Neural progenitor cell (in vitro differentiated cells): ENCODE measurements around the gene ARFRP1. TPM values are rescaled to one million over a fixed set of nuclear protein-coding genes. Genes with fewer than 3 reads are reported as not detected.

Experiments
- DNase-seq: peaks from one replicate; pipeline ENCODE4 v3.0.0-alpha.2; 2016; ENCODE audit warnings: low spot score
- H2AFZ ChIP-seq: fragments of 200-600 bp; sonication (generic); replicated peaks from 2 replicates; pipeline ENCODE4 v1.6.1; 2016; ENCODE audit warnings: antibody characterized with exemption
- H3F3A ChIP-seq: fragments of 200-600 bp; sonication (generic); 2 replicates; pipeline ENCODE4 v1.6.1; 2016; ENCODE audit warnings: antibody characterized with exemption, low read depth
- H3K27ac ChIP-seq: fragments of 200-600 bp; sonication (generic); 2 replicates; pipeline ENCODE4 v1.5.1; 2016; ENCODE audit warnings: mild to moderate bottlenecking
- H3K27me3 ChIP-seq: fragments of 200-600 bp; sonication (generic); 2 replicates; pipeline ENCODE4 v1.6.1; 2016; ENCODE audit warnings: mild to moderate bottlenecking, moderate library complexity
- H3K36me3 ChIP-seq: fragments of 200-600 bp; sonication (generic); 2 replicates; pipeline ENCODE4 v1.5.1; 2016
- H3K4me1 ChIP-seq: fragments of 200-600 bp; sonication (generic); 2 replicates; pipeline ENCODE4 v1.6.1; 2016; ENCODE audit warnings: mixed run types
- H3K4me2 ChIP-seq: fragments of 200-600 bp; sonication (generic); 2 replicates; pipeline ENCODE4 v1.6.1; 2016
- H3K4me3 ChIP-seq: fragments of 200-600 bp; sonication (generic); 2 replicates; pipeline ENCODE4 v1.5.1; 2016
- H3K79me2 ChIP-seq: fragments of 200-600 bp; sonication (generic); 2 replicates; pipeline ENCODE4 v1.6.1; 2016; ENCODE audit warnings: low read depth
- H3K9ac ChIP-seq: fragments of 200-600 bp; sonication (generic); 2 replicates; pipeline ENCODE4 v1.6.1; 2016
- H3K9me3 ChIP-seq: fragments of 200-600 bp; sonication (generic); 2 replicates; pipeline ENCODE4 v1.5.1; 2016; ENCODE audit warnings: low read depth
- H4K20me1 ChIP-seq: fragments of 200-600 bp; sonication (generic); 2 replicates; pipeline ENCODE4 v1.6.1; 2016; ENCODE audit warnings: low read depth
- H3K27ac Mint-ChIP-seq: 3 replicates; pipeline ENCODE4 v1.8.0; 2021; ENCODE audit warnings: mixed read lengths
- H3K27me3 Mint-ChIP-seq: 2 replicates; pipeline ENCODE4 v1.8.0; 2022; ENCODE audit warnings: low read depth, mild to moderate bottlenecking, inconsistent platforms, moderate library complexity, mixed read lengths; ENCODE audit not compliant: insufficient read depth
- H3K36me3 Mint-ChIP-seq: 3 replicates; pipeline ENCODE4 v1.8.0; 2021; ENCODE audit warnings: mixed read lengths
- H3K4me1 Mint-ChIP-seq: 3 replicates; pipeline ENCODE4 v1.8.0; 2021; ENCODE audit warnings: mixed read lengths
- H3K4me3 Mint-ChIP-seq: 3 replicates; pipeline ENCODE4 v1.8.0; 2021; ENCODE audit warnings: mild to moderate bottlenecking, moderate library complexity, mixed read lengths
- H3K9me3 Mint-ChIP-seq: 3 replicates; pipeline ENCODE4 v1.8.0; 2020; ENCODE audit warnings: mixed read lengths
- EZH2 ChIP-seq: fragments of 200-600 bp; sonication (generic); IDR thresholded peaks from 2 replicates; pipeline ENCODE4 v1.6.1; 2017; ENCODE audit warnings: antibody characterized with exemption, mild to moderate bottlenecking, moderate library complexity
- EZH2phosphoT487 ChIP-seq: fragments of 200-600 bp; sonication (generic); IDR thresholded peaks from 2 replicates; pipeline ENCODE4 v1.6.1; 2017; ENCODE audit warnings: antibody characterized with exemption
- total RNA-seq: library from RNA; depleted of rRNA; stranded (reverse); fragments of >200 nt; gene quantifications from 2 replicates; pipeline ENCODE4 v1.2.3, GENCODE V29; 2015; ENCODE audit warnings: low replicate concordance
- TF ChIP-seq, protein P1 (sequence below): fragments of 200-600 bp; sonication (generic); IDR thresholded peaks from 2 replicates; pipeline ENCODE4 v1.5.1; 2017; ENCODE audit warnings: antibody characterized with exemption, mild to moderate bottlenecking

The ARFRP1 gene
- total RNA-seq, 1 donor from 2014 or later, result 18.3 TPM

DNA sequence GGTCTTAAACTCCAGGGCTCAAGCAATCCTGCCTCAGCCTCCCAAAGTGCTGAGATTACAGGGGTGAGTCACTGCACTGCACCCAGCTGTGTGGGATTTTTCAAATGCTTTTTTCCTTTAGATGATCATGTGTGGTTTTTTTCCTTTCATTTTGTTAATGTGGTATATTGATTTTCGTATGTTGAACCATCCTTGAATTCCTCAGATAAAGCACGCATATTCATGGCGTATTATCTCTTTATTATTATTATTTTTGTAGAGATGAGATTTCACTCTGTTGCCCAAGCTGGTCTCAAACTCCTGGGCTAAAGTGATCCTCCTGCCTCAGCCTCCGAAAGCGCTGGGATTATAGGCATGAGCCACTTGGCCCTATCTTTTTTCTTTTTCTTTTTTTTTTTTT, 7.1 kb upstream of the ARFRP1 start:
- Histone ChIP-seq H4K20me1 (no peaks in the 10 kb centered on the region), H3K27me3 (no peaks in the 10 kb centered on the region), H3K27ac (no peak overlapping the region), H3K4me1 (no peaks in the 10 kb centered on the region), H3K9ac (no peak overlapping the region), H2AFZ (no peak overlapping the region), H3K4me3 (no peak overlapping the region), H3K79me2 (peaks cover 98% of the 10 kb centered on the region), H3K9me3 (no peaks in the 10 kb centered on the region), H3K36me3 (peaks cover 26% of the 10 kb centered on the region), H3K4me2 (no peak overlapping the region), H3F3A (no peaks in the 10 kb centered on the region)
- H3K4me1 Mint-ChIP-seq, result peaks cover 4% of the 10 kb centered on the region
- peaks cover 39% of the 10 kb centered on the region for H3K9me3 Mint-ChIP-seq
- H3K27me3 Mint-ChIP-seq, result no peaks in the 10 kb centered on the region
- peaks cover 64% of the 10 kb centered on the region for H3K36me3 Mint-ChIP-seq
- H3K4me3 Mint-ChIP-seq, result no peak overlapping the region
- no peak for DNase-seq
- no peak overlapping the region for H3K27ac Mint-ChIP-seq
- TF ChIP-seq, protein P1, sequence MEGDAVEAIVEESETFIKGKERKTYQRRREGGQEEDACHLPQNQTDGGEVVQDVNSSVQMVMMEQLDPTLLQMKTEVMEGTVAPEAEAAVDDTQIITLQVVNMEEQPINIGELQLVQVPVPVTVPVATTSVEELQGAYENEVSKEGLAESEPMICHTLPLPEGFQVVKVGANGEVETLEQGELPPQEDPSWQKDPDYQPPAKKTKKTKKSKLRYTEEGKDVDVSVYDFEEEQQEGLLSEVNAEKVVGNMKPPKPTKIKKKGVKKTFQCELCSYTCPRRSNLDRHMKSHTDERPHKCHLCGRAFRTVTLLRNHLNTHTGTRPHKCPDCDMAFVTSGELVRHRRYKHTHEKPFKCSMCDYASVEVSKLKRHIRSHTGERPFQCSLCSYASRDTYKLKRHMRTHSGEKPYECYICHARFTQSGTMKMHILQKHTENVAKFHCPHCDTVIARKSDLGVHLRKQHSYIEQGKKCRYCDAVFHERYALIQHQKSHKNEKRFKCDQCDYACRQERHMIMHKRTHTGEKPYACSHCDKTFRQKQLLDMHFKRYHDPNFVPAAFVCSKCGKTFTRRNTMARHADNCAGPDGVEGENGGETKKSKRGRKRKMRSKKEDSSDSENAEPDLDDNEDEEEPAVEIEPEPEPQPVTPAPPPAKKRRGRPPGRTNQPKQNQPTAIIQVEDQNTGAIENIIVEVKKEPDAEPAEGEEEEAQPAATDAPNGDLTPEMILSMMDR, result no peak
- TF ChIP-seq EZH2, result no peak
- no peak for TF ChIP-seq EZH2phosphoT487

DNA sequence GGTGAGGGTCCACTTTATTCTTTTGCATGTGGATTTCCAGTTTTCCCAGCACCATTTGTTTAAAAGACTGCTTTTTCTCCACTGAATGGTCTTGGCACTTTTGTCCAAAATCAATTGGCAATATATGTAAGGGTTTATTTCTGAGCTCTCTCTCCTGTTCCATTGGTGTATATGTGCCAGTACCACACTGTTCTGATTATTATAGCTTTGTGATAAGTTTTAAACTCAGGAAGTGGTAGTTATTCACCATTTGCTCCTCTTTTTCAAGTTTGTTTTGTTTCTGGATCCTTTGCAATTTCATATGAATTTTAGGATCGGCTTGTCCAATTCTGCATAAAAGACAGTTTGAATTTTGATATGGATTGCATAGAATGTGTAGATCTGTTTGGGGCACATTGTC, 4.4 kb upstream of the ARFRP1 start:
- Histone ChIP-seq H3K4me1 (peaks cover 6% of the 10 kb centered on the region), H3K27ac (no peak overlapping the region), H3F3A (no peaks in the 10 kb centered on the region), H3K27me3 (no peaks in the 10 kb centered on the region), H3K36me3 (peaks cover 22% of the 10 kb centered on the region), H3K9ac (no peak overlapping the region), H4K20me1 (peaks cover 12% of the 10 kb centered on the region), H3K4me2 (no peak overlapping the region), H3K9me3 (no peaks in the 10 kb centered on the region), H3K4me3 (no peak overlapping the region), H2AFZ (no peak overlapping the region), H3K79me2 (peaks cover 93% of the 10 kb centered on the region)
- Mint-ChIP-seq H3K9me3 (peaks cover 26% of the 10 kb centered on the region), H3K27ac (no peak overlapping the region), H3K27me3 (peaks cover 2% of the 10 kb centered on the region), H3K4me3 (peak overlapping the region; percentile 41), H3K4me1 (peaks cover 14% of the 10 kb centered on the region), H3K36me3 (peaks cover 52% of the 10 kb centered on the region)
- TF ChIP-seq, protein P1, result no peak
- TF ChIP-seq EZH2 (no peak), EZH2phosphoT487 (no peak)
- no peak for DNase-seq

DNA sequence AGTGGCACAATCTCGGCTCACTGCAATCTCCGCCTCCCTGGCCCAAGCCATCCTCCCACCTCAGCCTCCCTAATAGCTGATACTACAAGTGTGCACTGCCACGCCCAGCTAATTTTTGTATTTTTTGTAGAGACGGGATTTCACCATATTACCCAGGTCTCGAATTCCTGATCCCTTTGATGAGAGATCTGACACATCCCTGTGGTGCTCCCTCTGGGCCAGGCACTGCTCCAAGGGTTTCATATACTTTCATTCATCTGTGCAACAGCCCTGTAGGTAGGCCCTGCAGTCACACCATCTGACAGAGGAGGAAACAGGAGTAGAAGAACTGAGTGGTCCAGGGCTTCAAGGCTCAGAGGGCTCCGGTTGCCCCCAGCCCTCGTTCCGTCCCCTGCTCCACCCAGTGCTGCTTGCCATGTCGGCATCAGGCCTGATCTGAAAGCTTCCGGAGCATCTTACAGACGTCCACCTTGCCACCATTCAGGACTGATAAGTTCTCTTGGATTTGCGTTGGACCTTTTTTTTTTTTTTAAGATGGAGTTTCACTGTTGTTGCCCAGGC, 3.4 kb upstream of the ARFRP1 start:
- Histone ChIP-seq H3K4me3 (no peak overlapping the region), H3F3A (no peaks in the 10 kb centered on the region), H3K27ac (no peak overlapping the region), H3K36me3 (peaks cover 22% of the 10 kb centered on the region), H3K27me3 (no peaks in the 10 kb centered on the region), H4K20me1 (peaks cover 18% of the 10 kb centered on the region), H3K79me2 (peaks cover 95% of the 10 kb centered on the region), H3K9me3 (no peaks in the 10 kb centered on the region), H2AFZ (no peak overlapping the region), H3K9ac (no peak overlapping the region), H3K4me2 (no peak overlapping the region), H3K4me1 (peaks cover 6% of the 10 kb centered on the region)
- H3K36me3 Mint-ChIP-seq, result peaks cover 49% of the 10 kb centered on the region
- H3K27ac Mint-ChIP-seq, result no peak overlapping the region
- H3K9me3 Mint-ChIP-seq, result peaks cover 22% of the 10 kb centered on the region
- peaks cover 22% of the 10 kb centered on the region for H3K4me1 Mint-ChIP-seq
- H3K27me3 Mint-ChIP-seq, result peaks cover 5% of the 10 kb centered on the region
- DNase-seq, result no peak
- peak overlapping the region; percentile 33 for H3K4me3 Mint-ChIP-seq
- TF ChIP-seq, protein P1, result no peak
- TF ChIP-seq EZH2 (no peak), EZH2phosphoT487 (no peak)
